Midbrain (tissue), 1 donor: Measurements from ENCODE around the gene METTL25.
"Not testable (repeated sequence)": the region's sequence is repeated elsewhere in the genome, so short reads cannot be mapped to it uniquely, and the experiment has no call there.

Source experiments
- DNase-seq: peaks from one replicate; lab custom pipeline; 2025; lab: John Stamatoyannopoulos, UW

METTL25 gene

GRCh38 chr12:82358200-82359114 lies at the start of gene METTL25, which contains the start of gene CCDC59:
METTL25 (plus strand) TSS chr12:82358529; CDS start chr12:82358566, 37 bp downstream.
CCDC59 (minus strand) TSS chr12:82358387; CDS start chr12:82358376, 11 bp downstream.
- DNase-seq: peak; percentile 99

DNA sequence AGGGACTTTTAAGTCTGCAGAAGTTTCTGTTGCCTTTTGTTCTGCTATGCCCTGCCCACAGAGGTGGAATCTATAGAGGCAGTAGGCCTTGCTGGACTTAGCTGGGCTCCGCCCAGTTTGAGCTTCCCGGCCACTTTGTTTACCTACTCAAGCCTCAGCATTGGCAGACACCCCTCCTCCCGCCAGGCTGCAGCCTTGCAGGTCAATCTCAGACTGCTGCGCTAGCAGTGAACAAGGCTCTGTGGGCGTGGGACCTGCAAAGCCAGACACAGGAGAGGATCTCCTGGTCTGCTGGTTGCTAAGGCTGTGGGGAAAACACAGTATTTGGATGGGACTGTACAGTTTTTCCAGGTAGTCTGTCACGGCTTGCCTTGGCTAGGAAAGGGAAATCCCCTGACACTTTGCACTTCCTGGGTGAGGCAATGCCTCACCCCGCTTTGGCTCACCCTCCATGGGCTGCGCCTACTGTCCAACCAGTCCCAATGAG lies 43.9 kb upstream of the METTL25 start:
- DNase-seq: no peak

GRCh38 chr12:82319276-82319675 lies 39.1 kb upstream of the METTL25 start:
- DNase-seq: no peak

GRCh38 chr12:82325540-82326336 lies 32.6 kb upstream of the METTL25 start:
- DNase-seq: no peak

- DNase-seq: peak; percentile 27
Measured at GRCh38 chr12:82326905-82327503, 31.3 kb upstream of the METTL25 start.

DNA sequence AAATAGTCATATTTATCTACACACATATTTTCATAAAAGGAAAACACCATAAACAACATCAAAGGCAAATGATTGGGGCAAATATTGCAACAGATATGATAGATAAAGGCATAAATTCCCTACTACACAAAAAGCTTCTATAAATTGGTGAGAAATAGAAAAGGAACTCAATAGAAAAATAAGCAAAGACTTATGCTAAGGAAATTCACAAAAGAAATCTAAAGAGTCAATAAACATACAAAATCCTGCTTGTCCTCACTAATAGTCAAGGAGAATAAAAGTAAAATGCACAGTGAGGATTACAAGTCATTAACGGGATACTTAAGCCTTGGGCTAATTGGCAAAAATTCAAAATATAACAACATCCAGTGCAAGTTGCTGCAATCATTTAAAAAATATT lies 30.5 kb upstream of the METTL25 start:
- DNase-seq: no peak

DNA sequence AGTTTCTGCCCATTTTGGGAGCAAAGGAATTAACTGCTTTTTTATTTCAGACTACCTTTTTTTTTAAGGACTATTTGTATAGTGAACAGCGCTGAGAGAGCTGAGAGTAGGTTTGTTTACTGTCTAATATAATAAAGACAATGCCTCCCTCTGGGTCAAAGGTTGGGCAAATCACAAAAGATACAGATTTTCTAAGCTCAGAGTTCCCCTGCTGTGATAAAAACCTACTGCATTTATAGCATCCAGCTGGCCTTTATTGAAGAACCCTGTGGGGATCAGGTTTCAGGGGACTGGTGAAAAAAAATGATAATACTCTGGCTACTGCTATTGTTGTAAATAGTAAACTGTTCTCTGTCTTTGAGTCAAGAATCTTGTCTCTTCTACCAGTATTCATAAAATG lies 28.8 kb upstream of the METTL25 start:
- DNase-seq: no peak

DNA sequence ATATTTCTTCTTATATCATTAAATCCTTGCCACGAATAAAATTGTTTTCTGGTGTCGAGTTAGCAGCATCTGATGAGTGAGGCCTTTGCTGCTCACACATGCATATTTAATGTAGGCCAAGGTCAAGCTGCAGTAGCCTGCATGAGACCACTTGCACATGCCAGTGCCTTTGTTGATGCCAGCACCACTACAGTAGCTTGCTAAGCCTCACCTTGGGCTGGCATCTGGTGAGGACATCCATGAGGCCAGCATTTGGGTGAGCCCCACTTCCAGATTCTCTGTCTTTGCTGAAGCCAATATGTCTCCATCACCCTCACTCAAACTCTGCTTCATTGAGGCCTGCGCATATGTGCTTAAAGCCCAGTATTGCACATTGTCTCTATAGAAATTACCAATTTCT lies 8.2 kb upstream of the METTL25 start:
- DNase-seq: no peak

DNA sequence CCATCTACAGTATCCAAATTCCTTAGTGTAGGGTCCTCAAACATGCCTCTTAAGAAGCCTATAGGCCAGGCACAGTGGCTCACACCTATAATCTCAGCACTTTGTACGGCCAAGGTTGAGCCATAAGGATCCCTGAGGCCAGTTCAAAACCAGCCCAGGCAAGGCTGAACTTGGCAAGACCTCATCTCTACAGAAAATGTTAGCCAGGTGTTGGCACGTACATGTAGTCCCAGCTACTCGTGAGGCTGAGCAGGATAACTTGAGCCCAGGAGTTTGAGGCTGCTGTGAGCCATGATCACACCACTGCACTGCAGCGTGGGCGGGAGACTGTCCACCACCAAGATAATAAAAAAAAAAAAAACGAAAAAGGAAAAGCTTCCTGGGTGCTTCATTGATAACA lies 6.9 kb upstream of the METTL25 start:
- DNase-seq: no peak

DNA sequence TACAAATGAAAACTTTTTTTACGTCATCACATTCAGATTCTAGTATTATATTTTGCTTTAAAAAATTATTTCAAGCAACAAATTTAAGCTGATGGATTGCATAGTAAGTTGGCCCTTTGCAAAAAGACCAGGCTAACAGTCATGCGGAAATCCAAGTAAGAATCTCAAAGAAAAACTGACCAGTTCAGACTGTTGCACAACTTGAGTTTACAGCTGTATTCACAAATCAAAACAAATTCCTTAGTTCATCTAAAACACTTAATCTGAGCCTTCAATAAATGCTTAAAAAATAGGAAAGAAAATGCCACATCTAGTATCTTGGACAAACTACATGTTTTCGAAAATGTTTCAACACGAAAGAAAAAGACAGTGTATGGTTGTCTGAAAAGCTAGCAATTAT lies 989 bp upstream of the METTL25 start:
- DNase-seq: no peak

- DNase-seq: no peak
Measured at GRCh38 chr12:82357845-82358199, 507 bp upstream of the METTL25 start.

DNA sequence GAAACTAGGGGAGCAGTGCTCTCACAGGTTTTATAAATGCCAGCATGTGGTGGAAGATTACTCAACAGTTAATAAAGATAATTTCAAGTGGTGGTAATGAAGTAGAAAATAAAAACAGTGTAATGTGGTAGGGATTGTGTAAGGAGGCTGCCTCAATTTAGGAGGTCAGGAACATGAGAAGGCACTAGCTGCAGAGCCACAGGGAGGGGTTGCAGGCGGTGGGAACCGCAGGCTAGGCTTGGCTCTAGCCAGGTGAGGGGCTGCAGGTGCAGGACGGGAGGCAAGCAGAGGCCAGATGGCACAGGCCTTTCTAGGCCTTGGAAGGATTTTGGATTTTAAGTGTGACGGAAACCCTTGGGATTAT lies 768 bp downstream of the METTL25 start:
- no peak for DNase-seq

GRCh38 chr12:82360834-82361233 lies 2.5 kb downstream of the METTL25 start:
- not testable (repeated sequence) for DNase-seq

DNA sequence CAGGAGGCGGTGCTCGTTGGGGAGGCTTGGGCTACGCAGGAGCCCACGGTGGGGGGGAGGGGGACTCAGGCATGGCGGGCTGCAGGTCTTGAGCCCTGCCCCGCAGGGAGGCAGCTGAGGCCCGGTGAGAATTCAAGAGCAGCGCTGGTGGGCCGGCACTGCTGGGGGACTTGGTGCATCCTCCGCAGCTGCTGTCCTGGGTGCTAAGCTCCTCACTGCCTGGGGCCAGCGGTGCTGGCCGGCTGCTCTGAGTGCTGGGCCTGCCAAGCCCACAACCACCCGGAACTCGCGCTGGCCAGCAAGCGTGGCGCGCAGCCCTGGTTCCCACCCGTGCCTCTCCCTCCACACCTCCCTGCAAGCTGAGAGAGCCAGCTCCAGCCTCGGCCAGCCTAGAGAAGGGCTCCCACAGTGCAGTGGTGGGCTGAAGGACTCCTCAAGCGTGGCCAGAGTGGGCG lies 3.2 kb downstream of the METTL25 start:
- DNase-seq: no peak

- DNase-seq: no peak
Measured at GRCh38 chr12:82363990-82364389, 5.7 kb downstream of the METTL25 start.

- DNase-seq: no peak
Measured at GRCh38 chr12:82366197-82366596, 7.9 kb downstream of the METTL25 start.

DNA sequence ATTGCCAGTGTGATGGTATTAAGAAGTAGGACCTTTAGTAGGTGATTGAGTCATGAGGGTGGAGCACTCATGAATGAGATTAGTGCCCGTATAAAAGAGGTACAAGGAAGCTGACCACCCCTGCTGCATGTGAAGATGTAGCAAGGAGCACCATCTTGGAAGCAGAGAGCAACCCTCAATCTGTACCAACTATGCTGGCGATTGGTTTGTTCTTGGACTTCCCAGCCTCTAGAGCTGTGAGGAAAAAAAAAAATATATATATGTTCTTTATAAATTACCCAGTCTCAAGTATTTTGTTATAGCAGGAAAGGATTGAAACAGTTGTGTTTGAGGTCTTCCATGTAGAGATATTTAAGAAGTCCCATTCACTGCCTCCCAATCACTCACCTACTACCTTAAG lies 16.9 kb downstream of the METTL25 start:
- no peak for DNase-seq

DNA sequence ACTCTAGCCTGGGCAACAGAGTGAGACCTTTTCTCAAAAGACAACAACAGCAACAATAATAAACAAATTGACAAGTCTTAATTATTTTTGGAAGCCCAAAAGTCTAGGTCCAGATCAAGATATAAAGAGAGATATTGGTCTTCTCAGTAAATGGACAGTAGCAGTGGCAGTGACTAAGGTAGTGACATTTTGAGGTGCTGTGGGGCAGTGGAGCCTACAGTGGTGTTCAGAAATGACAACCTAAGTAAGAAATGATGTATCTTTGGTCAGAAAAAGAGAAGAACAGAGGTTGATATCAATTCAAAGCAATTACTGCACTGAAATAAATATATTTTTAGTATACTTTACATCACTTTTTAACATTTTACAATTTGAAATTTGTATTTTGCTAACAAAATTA lies 20.7 kb downstream of the METTL25 start:
- DNase-seq: no peak

DNA sequence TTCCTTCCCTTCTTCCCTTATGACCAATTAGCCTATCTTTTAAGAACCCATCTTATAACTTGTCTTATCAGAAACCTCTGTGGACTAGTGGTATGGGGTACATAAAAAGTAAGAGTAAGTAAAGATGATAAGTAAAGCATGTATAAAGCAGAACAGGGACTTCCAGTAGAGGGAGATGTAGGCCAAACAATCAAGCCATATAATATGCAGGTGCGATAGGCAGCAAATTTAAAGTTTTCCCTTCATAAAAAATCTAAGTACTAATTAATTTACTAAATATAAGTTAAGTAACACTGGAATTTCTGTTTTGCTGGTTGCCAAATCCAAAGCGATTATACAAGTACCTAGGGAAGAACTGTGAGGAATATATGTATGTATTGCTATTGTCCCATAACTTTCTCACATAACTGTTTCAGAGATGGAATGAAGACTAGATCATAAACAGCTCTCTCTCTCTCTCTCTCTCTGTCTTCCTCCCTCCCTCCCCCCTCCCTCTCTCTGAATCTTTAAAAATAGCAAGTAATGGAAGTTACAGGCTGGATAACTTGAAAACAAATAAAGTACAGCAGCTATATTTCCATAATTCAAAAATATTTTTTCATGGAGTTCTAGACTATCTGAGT lies 25.7 kb downstream of the METTL25 start:
- DNase-seq: peak; percentile 31

- DNase-seq: no peak
Measured at GRCh38 chr12:82398879-82399278, 40.5 kb downstream of the METTL25 start.

GRCh38 chr12:82400819-82401218 lies 42.5 kb downstream of the METTL25 start:
- DNase-seq: no peak

DNA sequence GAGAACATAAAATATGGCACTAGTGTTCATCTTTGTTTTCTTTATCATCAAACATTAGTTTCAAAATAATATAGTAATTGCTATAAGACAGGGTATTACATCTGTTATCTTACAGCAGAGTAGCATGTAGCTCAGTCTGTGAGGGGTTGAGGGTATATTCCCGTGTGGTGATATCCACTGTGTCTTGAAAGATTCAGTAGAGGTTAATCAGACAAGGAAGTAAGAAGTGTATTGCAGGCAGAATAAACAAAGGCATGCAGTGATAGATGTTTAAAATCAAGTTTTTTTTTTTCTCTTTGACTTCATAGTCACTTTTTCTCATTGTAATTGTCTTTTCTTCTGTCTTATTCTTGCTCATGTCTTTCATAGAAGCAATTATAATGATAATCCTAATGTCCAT lies 48.3 kb downstream of the METTL25 start:
- no peak for DNase-seq
